RWPE1 (cell line): Measurements from ENCODE around the gene DLGAP1.

Source experiments
- CTCF ChIA-PET: fragments of 350-600 bp; sonication (Branson Sonifier 250); formaldehyde crosslinking; extraction: SDS; loops from one replicate; lab custom pipeline; 2021; lab: Yijun Ruan, JAX
- POLR2A ChIA-PET: fragments of 400-600 bp; formaldehyde crosslinking; extraction: SDS; loops from one replicate; lab custom pipeline; 2020; ENCODE audit warnings: antibody characterized with exemption; ENCODE audit not compliant: low non-redundant PET; lab: Yijun Ruan, JAX
- DNase-seq: peaks from one replicate; pipeline ENCODE4 v3.0.0; 2012; ENCODE audit warnings: low spot score
- H3K27ac ChIP-seq: fragments of 450-650 bp; 2 replicates; pipeline ENCODE4 v1.5.1; 2017
- CTCF ChIP-seq: fragments of 450-650 bp; conservative IDR thresholded peaks from 2 replicates; pipeline ENCODE4 v1.5.1; 2017; ENCODE audit warnings: low read depth, mild to moderate bottlenecking

Gene DLGAP1

GRCh38 chr18:3596637-3597384 lies 858.3 kb downstream of the DLGAP1 start:
- ChIA-PET CTCF (interaction anchor here (0.7 kb wide), 1 partner anchor 69 kb away, joined by 3 read pairs; no protein-coding TSS in a partner anchor), POLR2A (interaction anchor here (0.7 kb wide), 1 partner anchor 266 kb away, joined by 5 read pairs; no protein-coding TSS in a partner anchor)
- no peak for TF ChIP-seq CTCF
- DNase-seq: no peak
- H3K27ac ChIP-seq: peak overlapping the region; percentile 98

- no peak for DNase-seq
- H3K27ac ChIP-seq: peak overlapping the region; percentile 98
- no peak for TF ChIP-seq CTCF
- CTCF ChIA-PET: no interaction called here
- POLR2A ChIA-PET: interaction anchor here (0.6 to 0.7 kb wide), 2 partner anchors 9 to 267 kb away, joined by 3 to 5 read pairs; no protein-coding TSS in a partner anchor
Measured at GRCh38 chr18:3596324-3596636, 858.8 kb downstream of the DLGAP1 start.

- POLR2A ChIA-PET: interaction anchor here (0.6 to 1.2 kb wide), 6 partner anchors 10 to 334 kb away, joined by 3 to 5 read pairs (median 3); no protein-coding TSS in a partner anchor
- CTCF ChIA-PET: interaction anchor here (0.7 to 2.3 kb wide), 5 partner anchors 8 to 144 kb away, joined by 3 to 27 read pairs (median 6); no protein-coding TSS in a partner anchor
- TF ChIP-seq CTCF: no peak
- DNase-seq: peak; percentile 78
- peak overlapping the region; percentile 98 for H3K27ac ChIP-seq
Measured at GRCh38 chr18:3595369-3596273, 859.5 kb downstream of the DLGAP1 start.

GRCh38 chr18:3594760-3595368 lies 860.2 kb downstream of the DLGAP1 start:
- no peak for DNase-seq
- ChIA-PET POLR2A (interaction anchor here (0.6 to 1.2 kb wide), 5 partner anchors 29 to 334 kb away, joined by 3 read pairs; no protein-coding TSS in a partner anchor), CTCF (interaction anchor here (0.6 to 2.3 kb wide), 12 partner anchors 9 to 289 kb away, joined by 3 to 27 read pairs (median 4); no protein-coding TSS in a partner anchor)
- TF ChIP-seq CTCF: no peak
- peak overlapping the region; percentile 98 for H3K27ac ChIP-seq

GRCh38 chr18:3593904-3594759 lies 861.0 kb downstream of the DLGAP1 start:
- H3K27ac ChIP-seq: peak overlapping the region; percentile 98
- ChIA-PET POLR2A (interaction anchor here (0.5 to 1.2 kb wide), 10 partner anchors 12 to 333 kb away, joined by 3 to 5 read pairs (median 3); no protein-coding TSS in a partner anchor), CTCF (interaction anchor here (0.5 to 2.3 kb wide), 16 partner anchors 9 to 288 kb away, joined by 3 to 27 read pairs (median 4); no protein-coding TSS in a partner anchor)

More at GRCh38 chr18:3593904-3594759, 861.0 kb downstream of the DLGAP1 start:
- TF ChIP-seq CTCF: peak; percentile 95
- peak; percentile 94 for DNase-seq
